ENCODE results near the gene BCKDHB.

The BCKDHB gene

GRCh38 chr6:80179695-80180094 is 73.2 kb downstream of the BCKDHB start:
- H2AFZ ChIP-seq (ENCODE audit: low read depth) = no peak overlapping the region
- no peak overlapping the region for H3K27ac ChIP-seq
- no peaks in the 10 kb centered on the region for H3K27me3 ChIP-seq (ENCODE audit: insufficient read depth, low read depth)
- H3K9ac ChIP-seq = no peak overlapping the region
- no peak overlapping the region for H3K4me3 ChIP-seq (IDR thresholded peaks at IDR 0.05; ENCODE audit: insufficient read depth, low read depth, low read length)
- H4K20me1 ChIP-seq (ENCODE audit: insufficient read depth) = no peaks in the 10 kb centered on the region
- TF ChIP-seq CTCF (conservative IDR thresholded peaks at IDR 0.05; ENCODE audit: low read depth, low read length) = no peak
- no peaks in the 10 kb centered on the region for H3K36me3 ChIP-seq (ENCODE audit: insufficient read depth)
- no peaks in the 10 kb centered on the region for H3K79me2 ChIP-seq (ENCODE audit: insufficient read depth, low read depth)
- H3K4me2 ChIP-seq = peak overlapping the region; percentile 67
- H3K4me1 ChIP-seq (ENCODE audit: low read depth, poor library complexity, severe bottlenecking) = peaks cover 38% of the 10 kb centered on the region

GRCh38 chr6:80181352-80182081 is 75.0 kb downstream of the BCKDHB start:
- H3K9ac ChIP-seq = no peak overlapping the region
- H3K4me1 ChIP-seq (ENCODE audit: low read depth, poor library complexity, severe bottlenecking) = peaks cover 32% of the 10 kb centered on the region
- H3K4me3 ChIP-seq (IDR thresholded peaks at IDR 0.05; ENCODE audit: insufficient read depth, low read depth, low read length) = no peak overlapping the region
- no peaks in the 10 kb centered on the region for H3K79me2 ChIP-seq (ENCODE audit: insufficient read depth, low read depth)
- no peaks in the 10 kb centered on the region for H4K20me1 ChIP-seq (ENCODE audit: insufficient read depth)
- no peak for TF ChIP-seq CTCF (conservative IDR thresholded peaks at IDR 0.05; ENCODE audit: low read depth, low read length)
- no peaks in the 10 kb centered on the region for H3K27me3 ChIP-seq (ENCODE audit: insufficient read depth, low read depth)
- no peaks in the 10 kb centered on the region for H3K36me3 ChIP-seq (ENCODE audit: insufficient read depth)
- H2AFZ ChIP-seq (ENCODE audit: low read depth) = peak overlapping the region; percentile 38; the same call in 1 of the 2 replicates
- peak overlapping the region; percentile 69; the same call in 1 of the 2 replicates for H3K27ac ChIP-seq
- peak overlapping the region; percentile 67 for H3K4me2 ChIP-seq

- no peaks in the 10 kb centered on the region for H4K20me1 ChIP-seq (ENCODE audit: insufficient read depth)
- peak overlapping the region; percentile 69; the same call in 1 of the 2 replicates for H3K27ac ChIP-seq
- no peaks in the 10 kb centered on the region for H3K79me2 ChIP-seq (ENCODE audit: insufficient read depth, low read depth)
- H3K4me3 ChIP-seq (IDR thresholded peaks at IDR 0.05; ENCODE audit: insufficient read depth, low read depth, low read length) = no peak overlapping the region
- no peaks in the 10 kb centered on the region for H3K36me3 ChIP-seq (ENCODE audit: insufficient read depth)
- H2AFZ ChIP-seq (ENCODE audit: low read depth) = no peak overlapping the region
- no peaks in the 10 kb centered on the region for H3K27me3 ChIP-seq (ENCODE audit: insufficient read depth, low read depth)
- peaks cover 32% of the 10 kb centered on the region for H3K4me1 ChIP-seq (ENCODE audit: low read depth, poor library complexity, severe bottlenecking)
- H3K9ac ChIP-seq = no peak overlapping the region
- no peak for TF ChIP-seq CTCF (conservative IDR thresholded peaks at IDR 0.05; ENCODE audit: low read depth, low read length)
- H3K4me2 ChIP-seq = peak overlapping the region; percentile 67; the same call in 1 of the 2 replicates
Measured at GRCh38 chr6:80182308-80182707, 75.8 kb downstream of the BCKDHB start.

- H3K79me2 ChIP-seq (ENCODE audit: insufficient read depth, low read depth) = no peaks in the 10 kb centered on the region
- H3K36me3 ChIP-seq (ENCODE audit: insufficient read depth) = no peaks in the 10 kb centered on the region
- H3K4me2 ChIP-seq = no peak overlapping the region
- no peaks in the 10 kb centered on the region for H3K27me3 ChIP-seq (ENCODE audit: insufficient read depth, low read depth)
- no peak overlapping the region for H2AFZ ChIP-seq (ENCODE audit: low read depth)
- H3K27ac ChIP-seq = no peak overlapping the region
- H3K9ac ChIP-seq = no peak overlapping the region
- H4K20me1 ChIP-seq (ENCODE audit: insufficient read depth) = no peaks in the 10 kb centered on the region
- H3K4me3 ChIP-seq (IDR thresholded peaks at IDR 0.05; ENCODE audit: insufficient read depth, low read depth, low read length) = no peak overlapping the region
- peaks cover 32% of the 10 kb centered on the region for H3K4me1 ChIP-seq (ENCODE audit: low read depth, poor library complexity, severe bottlenecking)
- TF ChIP-seq CTCF (conservative IDR thresholded peaks at IDR 0.05; ENCODE audit: low read depth, low read length) = no peak
Measured at GRCh38 chr6:80183019-80183795, 76.7 kb downstream of the BCKDHB start.
